Left lung (tissue), 10 donors: ENCODE results near the gene ARHGAP26. TPM values are rescaled to one million over a fixed set of nuclear protein-coding genes. Genes with fewer than 3 reads are reported as not detected.

Experiments used
- ATAC-seq: fragments of 200-7000 bp; cut with Tn5 transposase; one replicate; pipeline ENCODE4 v1.9.1; 2020; ENCODE audit warnings: moderate library complexity
- DNase-seq, 4 donors: peaks; one replicate each; pipeline ENCODE4 v3.0.0-alpha.2; 2013 to 2020
- H3K27ac ChIP-seq, 2 donors: fragments of 200-600 bp; sonication (generic) in 1 of 2; one replicate each; pipeline versions ENCODE4 v1.5.0 to v1.8.0; 2020 to 2021
- H3K27me3 ChIP-seq, 2 donors: fragments of 200-600 bp; sonication (generic) in 1 of 2; one replicate each; pipeline versions ENCODE4 v1.5.0 to v1.8.0; 2020 to 2021
- H3K36me3 ChIP-seq, 2 donors: fragments of 200-600 bp; sonication (generic) in 1 of 2; one replicate each; pipeline versions ENCODE4 v1.5.0 to v1.8.0; 2020 to 2021
- H3K4me1 ChIP-seq, 2 donors: fragments of 200-600 bp; one replicate each; pipeline ENCODE4 v1.8.0; 2021
- H3K4me3 ChIP-seq, 2 donors: fragments of 200-600 bp; sonication (generic) in 1 of 2; one replicate each; pipeline versions ENCODE4 v1.5.0 to v1.8.0; 2020 to 2021; ENCODE audit warnings: mild to moderate bottlenecking in 1 of 2
- H3K9me3 ChIP-seq, 2 donors: fragments of 200-600 bp; sonication (generic) in 1 of 2; one replicate each; pipeline versions ENCODE4 v1.5.0 to v1.8.0; 2020 to 2021
- CTCF ChIP-seq, 2 donors: fragments of 200-600 bp; sonication (generic) in 1 of 2; IDR thresholded peaks; one replicate each; pipeline versions ENCODE4 v1.5.0 to v1.8.0; 2021; ENCODE audit warnings: antibody characterized with exemption in 2 of 2
- intact Hi-C, 2 donors: fragments of 100-400 bp; cut with DNase I; formaldehyde crosslinking; loops; one replicate each; pipeline versions ENCODE4 v1.11.2 to v1.14.2; 2022
- polyA plus RNA-seq, 6 donors: library from polyadenylated mRNA; unstranded; fragments of 120-200 nt; gene quantifications; one replicate each; pipeline ENCODE4 v1.2.1, GENCODE V29; 2013; ENCODE audit not compliant: insufficient read length in 6 of 6
- total RNA-seq, 2 donors: library from RNA; stranded (reverse); fragmentation: NEBNext Ultra II Directional; extraction: Animal tissue kit (Norgen Biotek cat#: 25700); gene quantifications; one replicate each; pipeline ENCODE4 v1.2.1, GENCODE V29; 2021
- donor health status: DM: no; HTN: yes; CAD: no.
- donor health status: DM: no; HTN: no; CAD: no.

Gene ARHGAP26
- total and polyA plus RNA-seq, 8 donors, result 13.9 to 61.9 (median 14.9) TPM

- Histone ChIP-seq H3K9me3 (no peaks in the 10 kb centered on the region), H3K27ac (no peak overlapping the region), H3K27me3 (no peaks in the 10 kb centered on the region), H3K36me3 (peaks cover 0 to 23% of the 10 kb centered on the region in 2 donors), H3K4me3 (no peak overlapping the region), H3K4me1 (peaks cover 0 to 20% of the 10 kb centered on the region in 2 donors)
- no peak for DNase-seq
- no peak for ATAC-seq
- no peak for TF ChIP-seq CTCF (IDR thresholded peaks at IDR 0.05)
- intact Hi-C loops, result no loop called here
Observed at GRCh38 chr5:143130613-143131305, 360.6 kb downstream of the ARHGAP26 start.

- ATAC-seq (no peak), DNase-seq (peak in 2 of 4 donors; percentile 55 to 69)
- Histone ChIP-seq H3K4me1 (peaks cover 0 to 8% of the 10 kb centered on the region in 2 donors), H3K4me3 (no peak overlapping the region), H3K36me3 (peaks cover 0 to 29% of the 10 kb centered on the region in 2 donors), H3K9me3 (no peaks in the 10 kb centered on the region), H3K27ac (no peak overlapping the region), H3K27me3 (no peaks in the 10 kb centered on the region)
- intact Hi-C loops, result no loop called here
- no peak for TF ChIP-seq CTCF (IDR thresholded peaks at IDR 0.05)
Observed at GRCh38 chr5:143131972-143132371, 361.8 kb downstream of the ARHGAP26 start.

- peaks cover 0 to 8% of the 10 kb centered on the region in 2 donors for H3K4me1 ChIP-seq
- no peak overlapping the region for H3K4me3 ChIP-seq
- no peaks in the 10 kb centered on the region for H3K9me3 ChIP-seq
- no peak overlapping the region for H3K27ac ChIP-seq
- intact Hi-C loops, result no loop called here
- H3K27me3 ChIP-seq, result no peaks in the 10 kb centered on the region
- peaks cover 0 to 29% of the 10 kb centered on the region in 2 donors for H3K36me3 ChIP-seq
- ATAC-seq (no peak), DNase-seq (no peak)
- TF ChIP-seq CTCF (IDR thresholded peaks at IDR 0.05), result no peak
Observed at GRCh38 chr5:143132739-143133138, 362.6 kb downstream of the ARHGAP26 start.

- H3K27me3 ChIP-seq, result no peaks in the 10 kb centered on the region
- no peak overlapping the region for H3K27ac ChIP-seq
- no peak overlapping the region for H3K4me3 ChIP-seq
- H3K4me1 ChIP-seq, result peaks cover 0 to 3% of the 10 kb centered on the region in 2 donors
- H3K36me3 ChIP-seq, result peaks cover 0 to 29% of the 10 kb centered on the region in 2 donors
- intact Hi-C loops, result no loop called here
- no peaks in the 10 kb centered on the region for H3K9me3 ChIP-seq
- no peak for TF ChIP-seq CTCF (IDR thresholded peaks at IDR 0.05)
- DNase-seq (peak in 1 of 4 donors; percentile 40), ATAC-seq (no peak)
Observed at GRCh38 chr5:143133721-143134120, 363.5 kb downstream of the ARHGAP26 start.

- Histone ChIP-seq H3K4me3 (no peak overlapping the region), H3K9me3 (no peaks in the 10 kb centered on the region), H3K27me3 (no peaks in the 10 kb centered on the region), H3K4me1 (no peaks in the 10 kb centered on the region), H3K36me3 (peaks cover 0 to 29% of the 10 kb centered on the region in 2 donors), H3K27ac (no peak overlapping the region)
- intact Hi-C loops, result no loop called here
- no peak for TF ChIP-seq CTCF (IDR thresholded peaks at IDR 0.05)
- DNase-seq (no peak), ATAC-seq (no peak)
Observed at GRCh38 chr5:143134269-143134668, 364.1 kb downstream of the ARHGAP26 start.
